NCI-H2081 treated with DMSO at 0.1 percent for 48 hours (cell line): ENCODE data around the gene OR10P1.
"Not testable (repeated sequence)": the region's sequence is repeated elsewhere in the genome, so short reads cannot be mapped to it uniquely, and the experiment has no call there.

Experiments used
- DNase-seq: peaks from one replicate; lab custom pipeline; 2025; lab: John Stamatoyannopoulos, UW

OR10P1 gene, protein sequence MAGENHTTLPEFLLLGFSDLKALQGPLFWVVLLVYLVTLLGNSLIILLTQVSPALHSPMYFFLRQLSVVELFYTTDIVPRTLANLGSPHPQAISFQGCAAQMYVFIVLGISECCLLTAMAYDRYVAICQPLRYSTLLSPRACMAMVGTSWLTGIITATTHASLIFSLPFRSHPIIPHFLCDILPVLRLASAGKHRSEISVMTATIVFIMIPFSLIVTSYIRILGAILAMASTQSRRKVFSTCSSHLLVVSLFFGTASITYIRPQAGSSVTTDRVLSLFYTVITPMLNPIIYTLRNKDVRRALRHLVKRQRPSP

DNA sequence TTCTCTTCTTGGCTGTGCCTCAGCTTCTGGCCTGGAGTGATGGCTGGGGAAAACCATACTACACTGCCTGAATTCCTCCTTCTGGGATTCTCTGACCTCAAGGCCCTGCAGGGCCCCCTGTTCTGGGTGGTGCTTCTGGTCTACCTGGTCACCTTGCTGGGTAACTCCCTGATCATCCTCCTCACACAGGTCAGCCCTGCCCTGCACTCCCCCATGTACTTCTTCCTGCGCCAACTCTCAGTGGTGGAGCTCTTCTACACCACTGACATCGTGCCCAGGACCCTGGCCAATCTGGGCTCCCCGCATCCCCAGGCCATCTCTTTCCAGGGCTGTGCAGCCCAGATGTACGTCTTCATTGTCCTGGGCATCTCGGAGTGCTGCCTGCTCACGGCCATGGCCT lies at the start of gene OR10P1:
Gene OR10P1 (plus strand): TSS at position 40 of the 400 bp plus-strand sequence. CDS start 0 bp downstream, at position 40.
- DNase-seq: no peak

DNA sequence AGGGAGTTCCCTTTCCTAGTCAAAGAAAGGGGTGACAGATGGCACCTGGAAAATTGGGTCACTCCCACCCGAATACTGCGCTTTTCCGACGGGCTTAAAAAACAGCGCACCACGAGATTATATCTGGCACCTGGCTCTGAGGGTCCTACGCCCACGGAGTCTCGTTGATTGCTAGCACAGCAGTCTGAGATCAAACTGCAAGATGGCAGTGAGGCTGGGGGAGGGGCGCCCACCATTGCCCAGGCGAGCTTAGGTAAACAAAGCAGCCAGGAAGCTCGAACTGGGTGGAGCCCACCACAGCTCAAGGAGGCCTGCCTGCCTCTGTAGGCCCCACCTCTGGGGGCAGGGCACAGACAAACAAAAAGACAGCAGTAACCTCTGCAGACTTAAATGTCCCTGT lies 46.5 kb upstream of the OR10P1 start:
- DNase-seq: not testable (repeated sequence)

- DNase-seq: no peak
These were observed 28.7 kb upstream of the OR10P1 start for GRCh38 chr12:55607821-55608594.

GRCh38 chr12:55610598-55610997 lies 26.1 kb upstream of the OR10P1 start:
- DNase-seq: no peak

DNA sequence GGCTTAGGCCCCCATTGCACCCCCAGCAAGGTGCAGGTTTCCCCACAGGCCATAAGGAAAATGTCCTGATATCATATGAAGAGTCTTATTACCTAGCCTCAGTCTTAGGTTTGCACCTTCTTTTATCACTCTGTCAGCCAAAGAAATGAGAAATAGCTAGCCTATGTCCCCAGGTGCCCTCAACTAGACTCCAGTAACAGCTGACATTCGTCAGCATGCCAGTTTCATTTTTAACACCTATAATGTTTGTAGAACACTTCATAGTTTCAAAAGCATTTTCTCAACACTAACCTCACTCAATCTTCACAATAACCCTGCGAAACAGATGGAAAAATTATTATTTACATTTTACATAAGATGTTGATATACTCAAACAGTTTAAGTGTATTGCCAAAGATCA lies 24.0 kb upstream of the OR10P1 start:
- DNase-seq: no peak

- no peak for DNase-seq
These were observed 21.9 kb upstream of the OR10P1 start for GRCh38 chr12:55614764-55615163.

DNA sequence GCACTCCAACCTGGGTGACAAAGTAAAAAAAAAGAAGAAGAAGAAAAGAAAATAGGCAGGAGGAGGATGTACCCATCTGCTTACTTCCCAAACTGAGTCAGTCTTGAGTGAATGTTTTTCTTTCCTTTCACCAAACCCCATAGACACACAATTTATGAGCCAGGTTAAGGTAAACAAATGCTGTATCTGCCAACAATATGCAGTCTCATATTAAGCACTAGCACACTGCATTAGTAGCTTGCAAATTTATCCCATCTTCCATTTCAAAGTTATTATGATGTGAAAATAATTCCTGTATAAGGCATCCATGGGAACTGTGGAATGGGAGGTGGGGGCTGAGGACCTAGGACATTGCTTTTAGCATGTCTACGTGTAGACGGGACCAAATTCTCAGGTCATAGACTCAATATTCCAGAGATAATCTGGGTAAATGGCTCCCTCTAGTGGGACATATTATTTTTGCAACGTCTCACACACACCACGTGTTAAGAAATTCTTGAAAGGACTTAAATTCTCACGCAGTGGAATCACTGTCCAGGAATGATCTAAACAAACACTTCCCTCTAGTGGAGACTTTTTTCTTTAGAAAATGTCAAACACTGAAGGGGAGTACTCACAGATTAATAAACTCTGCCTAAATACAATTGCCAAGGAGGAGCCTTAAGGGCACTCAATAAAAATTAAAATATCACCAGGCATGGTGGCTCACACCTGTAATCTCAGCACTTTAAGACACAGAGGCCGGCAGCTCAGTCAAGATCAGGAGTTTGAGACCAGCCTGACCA lies 17.1 kb upstream of the OR10P1 start:
- no peak for DNase-seq

GRCh38 chr12:55624056-55624455 lies 12.6 kb upstream of the OR10P1 start:
- DNase-seq: no peak

DNA sequence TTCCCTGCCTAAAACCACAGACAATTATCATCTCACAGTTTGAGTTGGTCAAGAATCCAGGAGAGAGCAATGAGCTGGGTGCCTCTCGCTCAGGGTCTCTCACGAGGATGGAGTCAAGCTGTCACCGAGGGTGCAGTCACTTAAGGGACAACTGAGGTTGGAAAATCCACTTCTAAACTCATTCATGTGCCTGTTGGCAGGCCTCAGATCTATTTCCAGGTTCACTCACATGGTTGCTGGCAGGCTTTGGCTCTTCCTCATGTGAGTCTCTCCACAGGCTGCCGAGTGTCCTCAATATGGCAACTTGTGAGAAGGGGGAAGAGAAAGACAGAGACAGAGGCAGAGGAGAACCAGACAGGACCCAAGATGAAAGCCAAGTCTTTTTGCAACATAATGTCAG lies 10.5 kb upstream of the OR10P1 start:
- no peak for DNase-seq

- DNase-seq: no peak
These were observed 7.4 kb upstream of the OR10P1 start for GRCh38 chr12:55629058-55629841.

DNA sequence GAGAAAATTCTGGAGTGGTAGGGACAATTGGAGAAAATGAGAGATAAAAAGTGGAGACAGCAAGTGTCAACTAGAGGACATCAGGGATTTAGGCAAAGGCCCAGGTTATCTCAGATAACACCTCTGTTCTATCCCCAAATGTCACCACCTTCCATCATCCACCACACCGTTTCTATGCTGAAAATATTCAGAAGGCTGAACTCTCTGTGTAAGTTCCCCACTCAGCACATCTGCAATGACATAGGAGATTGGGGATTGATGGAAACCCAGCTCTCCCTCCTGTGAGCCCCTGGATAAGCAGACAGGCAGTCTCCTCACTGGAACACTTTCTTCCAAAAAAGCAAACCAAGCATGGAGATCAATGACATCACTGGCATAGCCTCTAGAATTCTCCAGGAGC lies 5.6 kb upstream of the OR10P1 start:
- DNase-seq: no peak

- no peak for DNase-seq
These were observed 5.0 kb upstream of the OR10P1 start for GRCh38 chr12:55631733-55632132.

- DNase-seq: no peak
These were observed 3.5 kb upstream of the OR10P1 start for GRCh38 chr12:55633151-55633550.

DNA sequence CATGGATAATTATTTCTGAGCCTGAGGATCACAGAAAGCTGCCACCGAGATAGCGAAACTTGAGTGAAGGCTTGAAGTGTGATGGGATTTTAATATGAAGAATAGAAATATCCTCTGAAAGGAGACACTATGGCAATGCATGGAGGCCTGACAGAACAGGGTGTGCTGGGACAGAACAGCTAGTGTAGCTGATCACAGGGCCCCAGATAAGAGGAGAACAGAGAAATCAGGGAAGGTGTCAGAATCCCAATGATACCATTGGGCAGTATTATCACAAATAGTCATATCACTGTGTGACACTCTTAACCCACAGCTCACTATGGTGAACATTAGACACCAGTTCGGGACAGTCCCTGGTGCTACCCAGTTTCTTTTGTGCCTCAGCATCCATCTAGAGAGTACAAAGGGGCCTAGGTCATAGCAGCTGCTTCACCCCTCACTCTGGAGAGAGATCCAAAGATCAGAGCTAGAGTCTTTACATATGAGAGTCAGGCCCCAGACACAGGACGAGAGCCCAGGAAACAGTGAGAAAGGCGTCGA lies 506 bp upstream of the OR10P1 start:
- no peak for DNase-seq

DNA sequence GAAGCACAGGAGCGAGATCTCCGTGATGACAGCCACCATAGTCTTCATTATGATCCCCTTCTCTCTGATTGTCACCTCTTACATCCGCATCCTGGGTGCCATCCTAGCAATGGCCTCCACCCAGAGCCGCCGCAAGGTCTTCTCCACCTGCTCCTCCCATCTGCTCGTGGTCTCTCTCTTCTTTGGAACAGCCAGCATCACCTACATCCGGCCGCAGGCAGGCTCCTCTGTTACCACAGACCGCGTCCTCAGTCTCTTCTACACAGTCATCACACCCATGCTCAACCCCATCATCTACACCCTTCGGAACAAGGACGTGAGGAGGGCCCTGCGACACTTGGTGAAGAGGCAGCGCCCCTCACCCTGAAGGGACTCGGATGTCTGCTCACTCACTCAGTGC lies 775 bp downstream of the OR10P1 start:
- no peak for DNase-seq

GRCh38 chr12:55641595-55641994 lies 4.9 kb downstream of the OR10P1 start:
- DNase-seq: no peak

DNA sequence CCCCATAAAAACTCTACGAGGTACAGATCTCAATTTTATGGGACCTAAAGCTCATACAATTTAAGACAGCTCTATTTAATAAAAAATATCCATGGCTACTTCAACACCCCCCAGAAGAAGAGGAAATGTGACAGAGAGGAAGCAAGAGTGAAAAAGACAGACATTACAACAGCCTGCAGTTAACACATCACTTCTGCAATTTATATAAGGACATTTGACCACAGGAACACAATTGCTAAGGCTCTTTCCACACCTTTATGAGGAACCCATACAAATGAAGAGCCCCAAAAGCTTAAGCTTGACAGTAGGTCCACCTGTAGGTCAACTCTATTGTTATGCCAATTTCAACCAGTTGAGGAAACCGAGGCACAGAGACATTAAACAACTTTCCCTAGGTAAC lies 5.6 kb downstream of the OR10P1 start:
- no peak for DNase-seq

- no peak for DNase-seq
These were observed 6.0 kb downstream of the OR10P1 start for GRCh38 chr12:55642669-55643068.

DNA sequence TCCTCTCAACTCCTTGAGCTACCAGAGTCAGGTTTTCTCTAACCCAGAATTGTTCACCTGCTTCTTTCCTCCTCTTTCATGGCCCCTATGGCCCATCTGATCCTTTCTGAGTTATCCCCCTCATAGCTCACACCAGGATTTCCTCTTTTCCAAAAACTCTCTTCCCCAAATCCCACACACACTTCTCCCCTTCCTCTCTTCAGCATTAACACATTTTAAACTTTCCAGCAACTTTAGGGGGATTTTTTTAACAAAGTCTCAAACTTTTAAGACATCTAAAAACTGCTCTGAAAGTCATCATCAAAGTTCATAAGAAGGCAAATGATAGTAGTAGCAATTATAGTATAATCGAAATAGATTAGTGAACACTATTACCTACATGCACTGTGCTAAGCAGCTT lies 7.9 kb downstream of the OR10P1 start:
- DNase-seq: no peak

- DNase-seq: no peak
These were observed 10.3 kb downstream of the OR10P1 start for GRCh38 chr12:55647027-55647426.

GRCh38 chr12:55650620-55651298 lies 14.1 kb downstream of the OR10P1 start:
- not testable (repeated sequence) for DNase-seq
